Liver (tissue), 3 donors: ENCODE results near the gene NHS.

Experiments used
- CTCF ChIP-seq: fragments of 150-350 bp; IDR thresholded peaks from 2 replicates; pipeline ENCODE4 v1.5.1; 2017; ENCODE audit warnings: improper control_type of control experiment, low read depth, low read length; ENCODE audit not compliant: missing input control
- EGR1 ChIP-seq, 2 donors: IDR thresholded peaks; 2 replicates each; pipeline ENCODE4 v1.6.1; 2016 to 2018; ENCODE audit warnings: antibody characterized with exemption in 2 of 2, low read depth in 2 of 2
- GABPA ChIP-seq, 2 donors: IDR thresholded peaks in 1 of 2; conservative IDR thresholded peaks in 1 of 2; 2 replicates each; pipeline ENCODE4 v1.6.1; 2016; ENCODE audit warnings: antibody characterized with exemption in 2 of 2, mild to moderate bottlenecking in 1 of 2, moderate library complexity in 1 of 2
- REST ChIP-seq: IDR thresholded peaks from 2 replicates; pipeline ENCODE4 v1.6.1; 2016; ENCODE audit warnings: antibody characterized with exemption, mild to moderate bottlenecking
- RXRA ChIP-seq, 2 donors: IDR thresholded peaks; 2 replicates each; pipeline ENCODE4 v1.6.1; 2017 to 2018; ENCODE audit warnings: antibody characterized with exemption in 2 of 2, mild to moderate bottlenecking in 1 of 2
- SP1 ChIP-seq: IDR thresholded peaks from 2 replicates; pipeline ENCODE4 v1.6.1; 2018; ENCODE audit warnings: antibody characterized with exemption, mild to moderate bottlenecking
- YY1 ChIP-seq: IDR thresholded peaks from 2 replicates; pipeline ENCODE4 v1.6.1; 2016; ENCODE audit warnings: antibody characterized with exemption, mild to moderate bottlenecking
- donor health status: healthy.
- donor health status: healthy.

- TF ChIP-seq YY1 (no peak), CTCF (no peak), RXRA (IDR thresholded peaks at IDR 0.05) (no peak), SP1 (no peak), EGR1 (IDR thresholded peaks at IDR 0.05; ENCODE audit: low read depth in 2 of 2) (no peak), GABPA (IDR thresholded peaks at IDR 0.05 in 1 of 2, conservative IDR thresholded peaks at IDR 0.05 in 1 of 2) (no peak), REST (no peak)
Measured at GRCh38 chrX:17414027-17414658, 39.1 kb downstream of the NHS start.
